HCEC 1CT (cell line): ENCODE data around the gene ZNF891.

ENCODE experiments used
- DNase-seq: peaks from one replicate; pipeline ENCODE4 v3.0.0-alpha.2; 2017

The ZNF891 gene

GRCh38 chr12:133058203-133059113 is 71.6 kb downstream of the ZNF891 start:
- no peak for DNase-seq

- DNase-seq = no peak
These were observed 72.6 kb downstream of the ZNF891 start for GRCh38 chr12:133057446-133057845.
